NCI-H748 (cell line): ENCODE data around the gene CFAP251.

Experiments used
- DNase-seq: peaks from one replicate; lab custom pipeline; 2025; ENCODE audit not compliant: unreplicated experiment; lab: John Stamatoyannopoulos, UW

The CFAP251 gene

GRCh38 chr12:121996945-121997612 lies 78.7 kb downstream of the CFAP251 start:
- no peak for DNase-seq

DNA sequence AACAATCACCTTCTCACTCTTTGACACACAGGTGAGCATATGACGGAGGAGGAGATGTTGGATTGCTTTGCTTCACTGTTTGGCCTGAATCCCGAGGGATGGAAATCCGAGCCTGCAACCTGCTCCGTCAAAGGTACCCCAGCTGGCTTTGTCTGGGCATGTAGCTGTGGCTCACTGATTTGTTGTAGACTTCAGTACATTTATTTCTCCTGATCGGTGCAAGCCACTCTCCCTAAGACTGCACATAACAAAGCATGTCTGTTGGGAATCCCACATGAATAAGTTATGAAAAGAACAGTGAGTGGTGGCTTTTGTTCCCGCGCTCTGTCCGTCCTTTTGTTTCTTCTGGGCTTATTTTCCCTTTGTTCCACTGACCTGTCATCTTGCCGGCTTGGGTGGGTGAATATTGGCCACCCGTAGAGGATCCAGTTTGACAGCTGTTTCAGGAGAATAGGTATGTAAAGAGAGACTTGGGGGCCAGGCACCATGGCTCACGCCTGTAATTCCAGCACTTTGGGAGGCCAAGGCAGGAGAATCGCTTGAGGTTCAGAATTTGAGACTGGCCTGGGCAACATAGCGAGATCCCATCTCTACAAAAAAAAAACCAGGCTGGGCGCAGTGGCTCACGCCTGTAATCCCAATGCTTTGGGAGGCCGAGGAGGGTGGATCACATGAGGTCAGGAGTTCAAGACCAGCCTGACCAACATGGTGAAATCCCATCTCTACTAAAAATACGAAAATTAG lies 83.2 kb downstream of the CFAP251 start:
- DNase-seq, result peak; percentile 67

DNA sequence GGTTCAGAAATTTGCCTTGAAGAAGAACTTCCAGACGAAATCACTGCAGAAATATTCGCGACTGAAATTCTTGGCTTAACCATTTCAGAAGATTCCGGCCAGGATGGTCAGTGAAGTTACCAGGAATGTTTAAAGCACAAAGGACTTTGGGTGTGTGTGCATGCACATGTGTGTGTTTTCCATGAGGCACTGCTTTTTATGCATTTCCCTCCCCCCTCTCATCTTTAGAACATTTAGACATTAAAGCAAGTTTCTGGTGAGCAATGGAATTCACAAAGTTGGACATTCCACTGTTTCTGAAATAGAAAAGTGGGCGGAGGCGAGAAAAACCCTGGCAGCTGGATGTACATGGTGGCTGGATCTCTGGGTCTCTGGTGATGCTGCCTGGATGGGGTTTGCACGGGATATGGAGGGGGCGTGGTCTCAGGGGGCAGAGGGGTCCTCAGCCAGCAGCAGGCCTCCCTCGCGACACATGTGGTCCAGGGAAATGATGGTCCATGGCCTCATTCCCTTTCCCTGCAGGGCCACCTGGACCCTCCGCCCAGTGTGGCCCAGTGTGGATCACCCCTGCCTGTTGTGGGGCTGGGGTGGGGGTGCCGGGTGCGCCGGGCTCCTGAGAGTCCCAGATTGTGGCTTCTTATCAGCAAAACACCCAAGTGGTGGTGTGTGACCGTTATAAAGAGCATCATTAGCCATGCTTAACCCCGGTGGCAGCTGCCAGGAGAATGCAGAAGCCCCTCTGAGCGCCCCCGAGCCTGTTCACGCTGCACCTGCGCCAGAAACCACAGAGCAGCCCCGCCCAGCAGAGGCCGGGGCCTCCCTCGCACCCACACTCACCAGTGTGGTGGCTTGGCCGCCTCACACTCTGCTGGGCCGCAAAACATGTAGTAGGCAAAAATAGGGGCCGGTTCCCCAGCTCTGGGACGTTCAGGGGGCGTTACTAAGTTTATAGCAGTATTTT lies 85.5 kb downstream of the CFAP251 start:
- DNase-seq, result no peak

DNA sequence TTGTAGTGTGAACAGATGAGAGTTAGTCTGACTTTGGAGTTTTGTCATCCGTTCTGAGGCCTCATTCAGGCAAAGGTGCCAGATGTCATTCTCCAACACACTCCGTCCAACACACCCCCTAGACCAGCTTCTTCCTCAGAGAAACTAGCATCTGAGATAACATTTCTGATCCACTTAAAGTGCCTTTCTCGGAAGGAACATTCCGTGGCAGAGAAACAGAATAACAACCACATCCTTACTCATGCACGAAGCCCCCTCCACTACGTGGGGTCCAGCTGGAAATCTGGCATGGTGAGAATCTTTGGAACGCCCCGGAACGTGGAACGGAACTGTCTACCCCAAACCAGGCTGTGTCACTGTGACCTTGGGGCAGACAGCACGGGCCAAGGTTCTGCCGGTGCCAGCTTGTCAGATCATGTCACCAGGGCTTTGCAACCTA lies 86.3 kb downstream of the CFAP251 start:
- DNase-seq, result no peak

DNA sequence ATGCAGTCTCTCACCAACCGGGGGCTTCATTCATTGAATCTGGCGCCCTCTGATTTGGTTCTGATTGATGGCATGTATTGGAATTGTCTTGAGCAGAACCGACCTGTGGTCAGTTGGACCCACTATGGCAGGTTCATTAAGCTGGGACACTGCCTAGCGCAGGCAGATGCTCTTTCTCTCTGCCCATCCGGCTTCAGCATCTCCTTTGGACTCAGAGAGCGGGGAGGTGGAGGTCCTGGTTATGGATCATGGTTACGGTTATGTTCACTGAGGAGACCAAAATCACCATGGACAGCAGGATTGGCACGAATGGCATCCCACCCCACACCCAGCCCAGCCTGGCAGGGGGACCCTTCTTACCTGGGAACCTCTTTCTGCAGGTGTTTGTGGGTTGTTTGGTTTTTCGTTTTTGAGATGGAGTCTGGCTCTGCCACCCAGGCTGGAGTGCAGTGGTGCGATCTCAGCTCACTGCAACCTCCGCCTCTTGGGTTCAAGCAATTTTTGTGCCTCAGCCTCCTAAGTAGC lies 86.9 kb downstream of the CFAP251 start:
- DNase-seq, result no peak

DNA sequence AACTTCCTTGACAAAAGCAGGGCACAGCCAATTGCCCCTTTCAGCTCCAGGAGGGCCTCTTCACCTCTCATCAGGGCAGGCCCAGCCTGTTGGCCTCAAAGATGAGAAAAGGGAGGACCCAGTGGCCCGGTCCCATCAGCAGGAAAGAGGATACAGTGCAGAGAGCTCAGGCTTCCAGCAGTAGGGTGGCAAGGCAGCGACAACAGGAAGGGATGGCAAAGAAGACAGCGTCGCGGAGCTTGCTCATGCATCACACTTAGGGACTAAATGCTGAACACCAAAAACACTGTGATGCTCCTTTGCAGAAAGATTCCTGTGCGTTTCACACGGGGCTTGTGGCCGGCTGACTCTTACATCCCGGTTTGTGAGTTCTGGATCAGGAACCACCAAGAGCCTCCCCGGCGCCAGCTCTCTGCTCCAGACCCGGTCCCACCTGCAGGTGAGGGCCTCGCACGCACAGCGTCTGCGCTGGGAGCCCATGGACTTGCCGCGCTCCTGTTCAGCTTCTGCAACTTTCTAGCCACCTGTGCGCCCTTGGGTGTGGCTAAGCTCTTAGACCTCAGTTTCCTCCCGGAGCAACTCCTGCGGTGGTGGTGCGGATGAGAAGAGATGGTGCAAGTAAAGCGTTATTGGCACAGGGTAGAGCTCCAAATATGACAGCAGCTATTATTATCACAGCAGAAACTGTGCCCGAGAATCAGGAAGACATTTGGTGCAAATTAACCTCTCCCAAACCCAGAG lies 88.0 kb downstream of the CFAP251 start:
- no peak for DNase-seq

DNA sequence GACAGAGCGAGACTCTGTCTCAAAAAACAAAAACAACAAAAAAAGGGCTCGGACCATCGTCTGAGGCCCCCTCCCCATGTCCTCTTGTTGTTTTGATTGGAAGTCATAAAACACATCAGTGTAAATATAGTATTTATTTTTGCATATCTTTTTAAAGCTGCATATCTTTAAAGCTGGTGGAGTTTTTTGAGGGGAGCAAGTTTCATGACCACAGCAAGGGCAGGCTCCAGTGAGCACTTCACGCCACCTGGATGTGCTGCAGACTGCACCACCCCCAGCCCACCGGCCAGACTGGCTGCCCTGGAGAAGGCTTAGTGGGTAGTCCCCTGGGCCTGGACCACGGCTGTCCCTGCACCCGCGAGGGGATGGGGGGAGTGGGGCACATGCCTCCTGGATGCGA lies 91.3 kb downstream of the CFAP251 start:
- DNase-seq, result no peak

- no peak for DNase-seq
These were observed 93.8 kb downstream of the CFAP251 start for GRCh38 chr12:122012184-122012583.

DNA sequence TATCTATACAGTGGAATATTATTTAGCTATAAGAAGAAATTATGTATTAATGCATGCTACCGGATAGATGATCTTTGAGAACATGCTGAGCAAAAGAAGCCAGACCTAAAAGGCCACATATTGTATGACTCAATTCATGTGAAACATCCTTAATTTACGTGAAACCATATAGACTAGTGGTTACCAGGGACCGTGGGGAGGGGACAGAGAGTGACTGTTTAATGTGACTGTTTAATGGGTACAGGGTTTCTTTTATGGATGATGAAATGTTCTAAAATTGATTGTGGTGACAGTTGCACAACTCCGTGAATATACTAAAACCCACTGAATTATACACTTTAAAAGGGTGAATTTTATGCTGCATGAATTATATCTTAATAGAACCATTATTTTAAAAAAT lies 94.7 kb downstream of the CFAP251 start:
- no peak for DNase-seq

DNA sequence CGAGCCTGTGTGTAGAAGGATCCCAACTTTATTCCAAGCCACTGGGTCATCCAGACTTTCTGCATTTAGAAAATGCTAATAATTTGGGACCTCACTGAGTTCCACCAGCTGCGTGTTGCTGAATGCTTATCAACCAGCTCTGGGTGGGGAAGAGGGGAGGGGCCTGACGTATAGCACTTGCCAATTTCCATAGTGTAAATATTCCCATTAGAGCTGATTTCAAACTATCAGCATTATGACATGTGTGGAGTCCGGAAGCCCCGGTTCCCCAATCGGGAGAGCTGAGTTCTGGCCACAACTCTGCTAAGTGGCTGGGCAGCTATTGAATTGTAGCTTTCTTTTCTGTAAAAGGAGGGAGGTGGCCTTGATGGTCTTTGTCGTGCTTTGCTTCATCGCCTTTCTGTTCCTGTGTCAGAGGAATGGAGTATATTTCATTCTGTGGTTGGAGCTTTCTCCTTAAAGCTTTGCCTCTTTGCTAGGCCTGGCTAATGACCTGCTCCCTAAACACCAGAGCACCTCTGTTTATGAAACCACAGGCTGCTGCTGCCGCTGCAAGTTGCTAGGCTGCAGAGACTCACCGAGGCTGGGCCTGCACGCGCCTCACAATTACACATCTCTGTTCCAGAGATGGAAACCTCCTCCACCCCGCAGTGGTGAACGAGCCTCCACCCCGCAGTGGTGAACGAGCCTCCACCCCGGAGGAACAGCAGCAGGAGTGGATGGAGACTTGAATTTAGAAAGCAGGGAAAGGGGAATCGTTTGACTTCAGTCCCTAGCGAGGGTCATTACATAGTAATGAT lies 95.6 kb downstream of the CFAP251 start:
- DNase-seq, result peak; percentile 33

DNA sequence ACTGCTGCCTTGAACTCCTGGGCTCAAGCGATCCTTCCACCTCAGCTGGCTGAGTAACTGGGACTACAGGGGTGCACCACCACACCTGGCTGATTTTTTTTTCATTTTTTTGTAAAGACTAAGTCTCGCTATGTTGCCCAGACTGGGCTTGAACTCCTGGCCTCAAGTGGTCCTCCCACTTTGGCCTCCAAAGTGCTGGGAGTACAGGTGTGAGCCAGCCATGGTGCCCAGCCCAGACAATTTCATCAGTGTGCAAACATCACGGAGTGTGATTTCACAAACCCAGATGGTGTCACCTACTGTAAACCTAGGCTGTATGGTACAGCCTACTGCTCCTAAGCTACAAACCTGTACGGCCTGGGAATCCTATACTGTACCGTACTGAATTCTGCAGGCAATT lies 96.4 kb downstream of the CFAP251 start:
- no peak for DNase-seq

DNA sequence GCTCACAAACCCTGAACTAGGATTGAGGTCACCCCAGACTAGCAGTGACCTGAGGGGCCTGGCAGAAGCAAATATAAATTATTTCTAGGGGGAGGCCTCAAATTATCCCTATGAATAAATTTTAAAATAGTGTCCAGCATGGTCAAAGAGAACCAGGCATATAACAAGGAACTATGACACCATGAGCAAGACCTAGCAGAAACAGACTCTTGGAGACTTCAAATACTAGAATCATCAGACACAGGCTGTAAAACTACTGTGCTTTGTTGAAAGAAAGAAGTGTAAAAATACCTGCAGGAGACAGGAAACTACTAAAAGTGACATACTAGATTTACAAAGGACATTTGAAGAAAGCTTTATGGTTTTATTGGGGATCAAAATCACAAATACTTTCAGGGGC lies 100.1 kb downstream of the CFAP251 start:
- no peak for DNase-seq

- DNase-seq, result no peak
These were observed 100.5 kb downstream of the CFAP251 start for GRCh38 chr12:122018937-122019336.

DNA sequence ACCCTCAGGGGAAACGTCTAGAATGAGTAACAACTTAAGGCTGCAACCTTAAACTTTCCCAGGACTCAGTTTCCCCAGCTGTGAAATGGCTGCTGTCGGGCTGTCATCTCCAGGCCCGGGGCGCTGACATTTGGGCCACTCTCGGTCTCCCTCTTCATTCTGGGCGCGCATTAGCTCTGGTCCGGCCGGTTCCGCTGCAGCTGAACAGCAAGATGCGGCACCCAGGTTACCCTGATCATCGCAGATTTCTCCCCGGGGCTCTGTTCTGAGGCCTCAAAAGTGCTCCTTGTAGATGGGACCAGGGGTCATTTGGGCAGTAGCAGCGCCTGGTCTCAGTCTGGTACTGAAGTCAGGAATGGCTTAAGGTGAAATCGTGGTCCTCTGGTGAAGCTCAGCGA lies 102.4 kb downstream of the CFAP251 start:
- no peak for DNase-seq

- peak; percentile 56 for DNase-seq
These were observed 102.9 kb downstream of the CFAP251 start for GRCh38 chr12:122021193-122021821.

DNA sequence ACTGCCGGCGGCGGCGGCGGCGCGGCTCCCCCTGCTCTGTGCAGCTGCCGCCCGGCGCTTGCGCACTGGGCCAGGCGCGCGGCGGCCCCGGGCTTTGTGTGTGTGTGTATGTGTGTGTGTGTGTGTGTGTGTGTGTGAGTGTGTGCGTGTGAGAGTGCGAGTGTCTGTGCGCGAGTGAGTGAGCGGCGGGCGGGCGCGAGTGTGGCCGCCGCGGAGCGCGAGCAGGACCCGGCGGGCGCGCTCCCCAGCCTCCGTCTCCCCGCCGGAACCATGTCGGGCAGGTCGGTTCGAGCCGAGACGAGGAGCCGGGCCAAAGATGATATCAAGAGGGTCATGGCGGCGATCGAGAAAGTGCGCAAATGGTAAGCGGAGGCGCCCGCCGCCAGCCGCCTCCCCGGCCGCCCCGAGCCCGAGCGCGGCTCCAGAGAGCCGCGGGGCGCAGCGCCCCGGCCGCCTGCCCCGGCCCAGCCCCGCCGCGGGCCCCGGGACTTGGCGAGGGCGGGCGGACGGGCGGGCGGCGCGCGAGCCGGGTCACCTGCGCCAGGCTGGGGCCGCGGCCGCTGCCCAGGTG lies 103.5 kb downstream of the CFAP251 start, which contains the start of gene BCL7A:
TSS of gene BCL7A (plus strand) at position 63 of the 571 bp plus-strand sequence. CDS start at position 271, 208 bp downstream.
- DNase-seq, result peak; percentile 83

- peak; percentile 60 for DNase-seq
These were observed 104.3 kb downstream of the CFAP251 start for GRCh38 chr12:122022393-122023338.
